HG02678 (cell line): ENCODE data around the gene IGF1R.

Source experiments
- ATAC-seq: cut with Tn5 transposase; IDR thresholded peaks from one replicate; pipeline ENCODE4 v1.9.1; 2021; ENCODE audit warnings: mild to moderate bottlenecking, moderate library complexity; ENCODE audit not compliant: unreplicated experiment

IGF1R gene

GRCh38 chr15:98903377-98904018, 255.2 kb downstream of the IGF1R start:
- no peak for ATAC-seq

DNA sequence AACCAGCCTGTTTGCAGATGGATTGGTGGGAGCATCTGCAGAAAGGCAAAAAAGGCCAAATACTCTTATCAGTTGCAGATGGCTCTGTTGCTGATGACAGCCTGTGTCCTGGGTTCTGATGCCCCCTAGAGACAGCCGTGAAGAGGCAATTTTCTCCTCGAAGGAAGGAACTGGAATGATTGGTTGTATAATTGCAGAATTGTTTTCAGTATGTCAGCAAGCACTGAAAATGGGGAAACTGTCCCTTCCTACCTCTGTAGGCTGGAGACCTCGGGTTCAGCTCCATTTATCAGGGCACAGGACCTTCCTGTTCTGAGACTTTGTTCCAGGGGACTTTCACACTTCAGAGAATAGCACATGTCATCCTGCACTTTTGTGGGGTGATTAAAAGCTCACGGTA, 256.2 kb downstream of the IGF1R start:
- ATAC-seq = no peak

- no peak for ATAC-seq
Observed at GRCh38 chr15:98905963-98906711, 257.8 kb downstream of the IGF1R start.

DNA sequence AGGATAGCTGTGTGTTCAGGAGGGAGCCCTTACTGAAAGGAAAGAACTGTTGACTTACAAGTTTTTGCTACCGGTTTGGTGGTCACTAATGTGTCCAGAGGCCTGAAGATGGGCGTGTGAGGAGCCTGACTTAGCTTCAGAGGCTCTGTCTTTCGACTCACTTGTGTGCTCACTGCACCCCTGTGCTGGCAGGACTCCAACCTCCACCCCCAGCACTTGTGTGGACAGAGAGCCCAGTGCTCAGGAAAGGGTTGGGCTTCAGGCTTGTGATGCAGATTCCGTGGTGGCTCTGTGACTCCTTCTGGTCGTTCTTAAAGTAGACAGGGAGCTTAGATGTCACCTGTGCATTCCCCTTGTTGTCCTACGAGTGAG, 258.4 kb downstream of the IGF1R start:
- ATAC-seq = no peak

DNA sequence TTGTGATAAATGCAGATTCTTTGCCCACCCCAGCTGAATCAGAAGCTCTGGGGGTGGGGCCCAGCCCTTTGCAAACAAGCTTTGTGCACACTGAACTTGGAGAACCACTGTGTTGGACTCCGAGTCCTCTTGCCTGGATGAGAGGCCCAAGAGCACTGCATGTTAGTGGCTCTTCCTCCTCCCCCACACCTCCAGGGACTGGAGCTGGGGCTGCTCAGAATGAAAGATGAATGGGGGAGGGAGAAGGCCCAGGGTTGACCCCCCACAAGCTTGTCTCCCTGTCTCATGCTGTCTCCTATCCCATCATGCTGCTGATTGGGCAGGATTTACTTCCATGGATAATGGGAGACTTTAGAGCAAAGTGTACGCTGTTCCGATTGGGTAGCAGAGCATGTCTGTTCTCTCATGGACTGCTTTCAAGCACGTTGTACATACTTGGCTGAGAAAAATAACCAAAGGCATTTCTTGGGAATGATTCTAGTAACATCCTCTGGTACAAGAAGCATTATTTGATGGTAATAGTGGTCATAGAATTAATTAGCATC, 259.7 kb downstream of the IGF1R start:
- ATAC-seq = no peak

GRCh38 chr15:98909968-98910885, 261.9 kb downstream of the IGF1R start:
- ATAC-seq = no peak

GRCh38 chr15:98914626-98915025, 266.3 kb downstream of the IGF1R start:
- ATAC-seq = no peak

DNA sequence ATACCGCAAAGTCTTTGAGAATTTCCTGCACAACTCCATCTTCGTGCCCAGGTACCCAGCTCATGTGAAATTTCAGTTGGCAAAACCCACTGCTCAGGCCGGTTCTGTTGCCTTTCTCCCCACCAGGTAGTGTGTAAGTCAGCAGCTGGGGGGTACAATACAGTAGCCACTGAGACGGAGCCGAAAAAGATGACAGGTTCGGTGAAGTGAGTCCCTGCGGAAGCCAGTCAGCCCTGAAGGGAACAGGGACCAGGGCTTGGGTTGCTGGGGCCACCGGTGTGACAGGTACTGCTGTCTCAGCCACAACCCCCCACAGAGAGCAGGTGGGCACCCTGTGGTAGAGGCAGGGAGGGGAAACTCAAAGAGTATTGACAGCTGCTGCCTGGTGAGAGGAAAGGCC, 268.5 kb downstream of the IGF1R start:
- no peak for ATAC-seq

GRCh38 chr15:98917417-98917816, 269.1 kb downstream of the IGF1R start:
- no peak for ATAC-seq

DNA sequence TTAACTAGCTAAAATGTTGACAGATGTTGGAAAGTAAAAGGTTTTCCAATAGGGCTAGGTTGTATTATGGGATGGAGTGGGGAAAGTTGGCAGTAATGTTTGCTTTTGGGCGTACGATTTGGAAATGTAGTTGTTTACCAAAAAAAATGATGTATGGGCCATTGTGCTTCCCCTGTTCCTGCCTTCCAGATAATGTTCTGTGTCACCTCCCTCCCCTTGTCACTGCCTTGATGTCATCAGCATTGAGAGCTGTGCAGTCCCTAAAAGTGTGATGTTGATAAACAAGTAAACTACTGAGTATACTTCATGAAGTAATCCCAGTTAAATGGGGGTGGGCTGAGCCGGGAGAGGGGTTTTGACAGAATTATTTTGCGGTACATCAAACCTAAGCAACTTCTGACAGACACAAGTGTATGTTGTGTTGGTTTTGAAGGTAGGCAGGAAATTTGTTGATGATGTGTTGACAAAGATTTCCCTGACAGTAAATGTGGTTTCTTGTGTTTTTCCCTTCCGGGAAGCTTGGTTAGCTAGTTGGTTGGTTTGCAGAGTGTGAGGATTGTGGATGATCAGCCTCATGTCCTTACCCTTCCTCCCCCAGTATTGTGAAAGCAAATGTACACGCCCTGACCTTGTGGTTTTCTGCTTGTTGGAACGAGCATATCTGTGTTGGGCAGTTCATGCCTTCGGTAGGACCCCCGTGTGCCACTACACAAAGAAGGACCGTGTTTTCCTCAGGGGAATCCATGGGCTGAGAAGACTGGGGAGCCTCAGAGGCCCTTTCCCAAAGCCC, 271.9 kb downstream of the IGF1R start:
- no peak for ATAC-seq

DNA sequence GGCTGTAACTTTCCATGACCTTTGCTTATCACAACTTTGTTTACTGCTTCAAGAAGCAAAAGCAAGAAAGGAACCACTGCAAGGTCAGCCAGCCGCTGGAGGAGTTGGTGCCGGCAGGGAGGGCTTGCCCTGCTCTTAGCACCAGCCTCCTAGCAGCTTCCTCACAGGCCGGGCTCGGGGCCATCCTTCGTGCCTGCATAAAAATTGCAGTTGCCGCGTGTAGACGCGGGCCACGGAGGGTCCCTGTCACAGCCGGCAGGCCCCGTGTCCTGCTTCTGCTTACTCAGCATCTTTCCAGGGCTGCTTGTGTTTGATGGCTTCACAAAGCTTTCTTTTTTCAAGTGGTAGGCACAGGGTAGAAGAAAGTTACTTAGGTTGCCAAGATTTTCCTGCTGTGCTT, 274.8 kb downstream of the IGF1R start:
- no peak for ATAC-seq

- ATAC-seq = no peak
Observed at GRCh38 chr15:98923579-98923978, 275.2 kb downstream of the IGF1R start.

- no peak for ATAC-seq
Observed at GRCh38 chr15:98924401-98925049, 276.2 kb downstream of the IGF1R start.

GRCh38 chr15:98926236-98926635, 277.9 kb downstream of the IGF1R start:
- no peak for ATAC-seq

- ATAC-seq = no peak
Observed at GRCh38 chr15:98927022-98927421, 278.7 kb downstream of the IGF1R start.

GRCh38 chr15:98927996-98928395, 279.7 kb downstream of the IGF1R start:
- no peak for ATAC-seq

DNA sequence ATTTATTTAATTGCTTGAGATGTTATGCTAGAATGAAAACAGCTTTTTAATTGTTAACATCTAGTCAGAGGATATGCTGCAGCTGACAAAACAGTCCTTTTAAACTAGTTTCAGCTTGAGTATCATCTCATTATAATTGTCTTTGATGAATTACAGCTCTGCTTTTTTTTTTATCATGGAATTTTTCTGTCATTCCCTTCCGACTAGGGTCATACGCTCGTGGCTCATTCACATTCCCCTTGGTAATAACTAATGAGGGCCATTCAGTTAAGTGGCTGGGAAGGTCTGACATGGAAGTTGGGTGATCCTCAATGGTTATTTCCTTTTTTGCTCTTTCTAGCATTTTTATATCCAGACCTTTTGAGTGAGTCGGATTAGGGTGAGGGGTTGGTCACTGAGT, 282.2 kb downstream of the IGF1R start:
- no peak for ATAC-seq

GRCh38 chr15:98931004-98931403, 282.7 kb downstream of the IGF1R start:
- ATAC-seq = no peak

- ATAC-seq = no peak
Observed at GRCh38 chr15:98933406-98933805, 285.1 kb downstream of the IGF1R start.

- no peak for ATAC-seq
Observed at GRCh38 chr15:98935736-98936135, 287.4 kb downstream of the IGF1R start.
